OCI-LY7 (cell line): Measurements from ENCODE around the gene HDGFL2. TPM values are rescaled to one million over a fixed set of nuclear protein-coding genes. Genes with fewer than 3 reads are reported as not detected.

Source experiments
- BruUV-seq: library from RNA; stranded (reverse); fragments of 400-500 nt; replicated peaks from 2 replicates; lab custom pipeline; 2021; lab: Mats Ljungman, UMichigan
- CTCF ChIA-PET: fragments of 300-600 bp; sonication (Branson Sonifier 250); formaldehyde crosslinking; loops from one replicate; lab custom pipeline; 2022; ENCODE audit warnings: antibody characterized with exemption; ENCODE audit not compliant: unreplicated experiment; lab: Charles Lee
- POLR2A ChIA-PET: fragments of 300-600 bp; sonication (Branson Sonifier 250); formaldehyde crosslinking; loops from one replicate; lab custom pipeline; 2022; ENCODE audit warnings: antibody characterized with exemption; lab: Charles Lee
- DNase-seq: peaks from one replicate; pipeline ENCODE4 v3.0.0-alpha.2; 2015; ENCODE audit warnings: low spot score
- H2AFZ ChIP-seq: fragments of 200-600 bp; sonication (generic), shearing (Covaris generic); 2 replicates; pipeline ENCODE4 v1.6.1; 2014; ENCODE audit warnings: mild to moderate bottlenecking, antibody characterized with exemption, low read length, moderate library complexity
- H3K27ac ChIP-seq: fragments of 200-600 bp; sonication (generic); 2 replicates; pipeline ENCODE4 v1.5.1; 2014; ENCODE audit warnings: mixed run types, low read depth, mild to moderate bottlenecking, moderate library complexity, low read length, inconsistent platforms; ENCODE audit not compliant: poor library complexity, severe bottlenecking
- H3K36me3 ChIP-seq: fragments of 200-600 bp; sonication (generic); 2 replicates; pipeline ENCODE4 v1.6.1; 2014; ENCODE audit warnings: mild to moderate bottlenecking, antibody characterized with exemption, low read length, moderate library complexity, mixed read lengths; ENCODE audit not compliant: insufficient read depth
- H3K4me1 ChIP-seq: fragments of 200-600 bp; sonication (generic); 2 replicates; pipeline ENCODE4 v1.5.1; 2014; ENCODE audit warnings: mild to moderate bottlenecking, low read length; ENCODE audit not compliant: insufficient read depth, poor library complexity, severe bottlenecking
- H3K4me2 ChIP-seq: fragments of 200-600 bp; sonication (generic); 2 replicates; pipeline ENCODE4 v1.6.1; 2014; ENCODE audit warnings: mild to moderate bottlenecking, low read length
- H3K4me3 ChIP-seq: fragments of 200-600 bp; sonication (generic); 2 replicates; pipeline ENCODE4 v1.5.1; 2014; ENCODE audit warnings: mild to moderate bottlenecking, low read depth, low read length; ENCODE audit not compliant: poor library complexity, severe bottlenecking
- H3K79me2 ChIP-seq: fragments of 200-600 bp; sonication (generic); 2 replicates; pipeline ENCODE4 v1.6.1; 2016; ENCODE audit warnings: low read depth, mild to moderate bottlenecking, low read length, moderate library complexity, mixed read lengths; ENCODE audit not compliant: insufficient read depth
- H3K9me2 ChIP-seq: fragments of 200-600 bp; sonication (generic); 2 replicates; pipeline ENCODE4 v1.6.1; 2016; ENCODE audit warnings: mild to moderate bottlenecking, low read length, mixed read lengths; ENCODE audit not compliant: insufficient read depth
- H3K9me3 ChIP-seq: fragments of 200-600 bp; sonication (generic); 2 replicates; pipeline ENCODE4 v1.6.1; 2014; ENCODE audit warnings: mild to moderate bottlenecking, mixed run types, low read length, mixed read lengths
- H4K20me1 ChIP-seq: fragments of 200-600 bp; sonication (generic); 2 replicates; pipeline ENCODE4 v1.6.1; 2014; ENCODE audit warnings: mild to moderate bottlenecking, antibody characterized with exemption, low read length, moderate library complexity, mixed read lengths; ENCODE audit not compliant: insufficient read depth
- EZH2phosphoT487 ChIP-seq: fragments of 200-600 bp; sonication (generic); IDR thresholded peaks from 2 replicates; pipeline ENCODE4 v1.6.1; 2018; ENCODE audit warnings: low read depth, borderline replicate concordance, mild to moderate bottlenecking, mixed run types, antibody characterized with exemption, low read length, moderate library complexity, mixed read lengths
- intact Hi-C: fragments of 100-400 bp; cut with micrococcal nuclease; formaldehyde crosslinking; loops from one replicate; pipeline ENCODE4 v1.10.0; 2022; ENCODE audit not compliant: unreplicated experiment
- total RNA-seq, 2 experiments: library from RNA; depleted of rRNA in 1 of 2; stranded (reverse); fragments of >200 nt in 1 of 2; shearing (Covaris generic) in 1 of 2; gene quantifications; 2 replicates each; pipeline ENCODE4 v1.2.3, GENCODE V29; 2014 to 2022
- TF ChIP-seq, protein P1 (sequence below): fragments of 200-600 bp; sonication (generic); conservative IDR thresholded peaks from 2 replicates; pipeline ENCODE4 v1.5.1; 2014; ENCODE audit warnings: mild to moderate bottlenecking, antibody characterized with exemption, low read length, moderate library complexity, mixed read lengths

Gene HDGFL2
- total RNA-seq, 2 experiments from 2014 or later, result 54.5 to 85.9 TPM

DNA sequence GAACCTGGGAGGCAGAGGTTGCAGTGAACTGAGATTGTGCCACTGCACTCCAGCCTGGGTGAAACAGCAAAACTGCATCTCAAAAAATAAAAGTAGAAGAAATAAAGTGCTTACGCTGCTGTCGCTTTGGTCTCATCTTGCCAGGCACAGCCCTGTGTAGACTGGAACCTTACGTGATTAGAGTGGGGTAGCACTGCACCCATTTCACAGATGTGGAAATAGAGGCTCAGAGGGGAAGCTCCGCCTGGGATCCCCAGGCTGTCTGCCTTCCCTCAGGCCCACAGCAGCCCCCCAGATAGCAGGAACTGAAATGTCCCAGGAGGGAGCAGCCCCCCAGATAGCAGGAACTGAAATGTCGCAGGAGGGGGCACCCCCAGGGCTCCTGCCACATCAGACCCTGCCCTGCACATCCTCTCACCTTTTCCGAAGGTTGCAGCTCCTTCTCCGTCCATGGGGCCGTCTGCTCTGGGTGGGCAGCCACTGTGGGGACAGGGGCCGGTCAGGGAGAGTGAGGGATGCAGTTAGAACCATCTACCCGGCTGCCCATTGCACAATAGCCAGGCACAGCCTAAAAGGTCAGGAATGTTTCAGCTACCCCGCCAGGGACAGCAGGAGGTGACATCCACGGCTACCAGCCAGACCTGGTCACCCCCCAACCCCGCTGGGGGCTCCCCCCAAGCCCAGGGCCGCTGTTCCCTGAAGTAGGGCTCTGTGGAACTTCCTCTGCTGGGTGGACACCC, 44.3 kb downstream of the HDGFL2 start:
- Histone ChIP-seq H3K27ac (no peak overlapping the region), H3K9me2 (no peaks in the 10 kb centered on the region), H3K4me2 (no peak overlapping the region), H3K4me1 (no peaks in the 10 kb centered on the region), H4K20me1 (no peaks in the 10 kb centered on the region), H2AFZ (no peak overlapping the region), H3K79me2 (no peaks in the 10 kb centered on the region), H3K9me3 (no peaks in the 10 kb centered on the region), H3K36me3 (no peaks in the 10 kb centered on the region), H3K4me3 (no peak overlapping the region)
- ChIA-PET POLR2A (no interaction called here), CTCF (no interaction called here)
- intact Hi-C loops, result no loop called here
- TF ChIP-seq, protein P1, sequence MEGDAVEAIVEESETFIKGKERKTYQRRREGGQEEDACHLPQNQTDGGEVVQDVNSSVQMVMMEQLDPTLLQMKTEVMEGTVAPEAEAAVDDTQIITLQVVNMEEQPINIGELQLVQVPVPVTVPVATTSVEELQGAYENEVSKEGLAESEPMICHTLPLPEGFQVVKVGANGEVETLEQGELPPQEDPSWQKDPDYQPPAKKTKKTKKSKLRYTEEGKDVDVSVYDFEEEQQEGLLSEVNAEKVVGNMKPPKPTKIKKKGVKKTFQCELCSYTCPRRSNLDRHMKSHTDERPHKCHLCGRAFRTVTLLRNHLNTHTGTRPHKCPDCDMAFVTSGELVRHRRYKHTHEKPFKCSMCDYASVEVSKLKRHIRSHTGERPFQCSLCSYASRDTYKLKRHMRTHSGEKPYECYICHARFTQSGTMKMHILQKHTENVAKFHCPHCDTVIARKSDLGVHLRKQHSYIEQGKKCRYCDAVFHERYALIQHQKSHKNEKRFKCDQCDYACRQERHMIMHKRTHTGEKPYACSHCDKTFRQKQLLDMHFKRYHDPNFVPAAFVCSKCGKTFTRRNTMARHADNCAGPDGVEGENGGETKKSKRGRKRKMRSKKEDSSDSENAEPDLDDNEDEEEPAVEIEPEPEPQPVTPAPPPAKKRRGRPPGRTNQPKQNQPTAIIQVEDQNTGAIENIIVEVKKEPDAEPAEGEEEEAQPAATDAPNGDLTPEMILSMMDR, result no peak
- TF ChIP-seq EZH2phosphoT487, result no peak
- no peak for DNase-seq
- BruUV-seq, result no TSS peak

DNA sequence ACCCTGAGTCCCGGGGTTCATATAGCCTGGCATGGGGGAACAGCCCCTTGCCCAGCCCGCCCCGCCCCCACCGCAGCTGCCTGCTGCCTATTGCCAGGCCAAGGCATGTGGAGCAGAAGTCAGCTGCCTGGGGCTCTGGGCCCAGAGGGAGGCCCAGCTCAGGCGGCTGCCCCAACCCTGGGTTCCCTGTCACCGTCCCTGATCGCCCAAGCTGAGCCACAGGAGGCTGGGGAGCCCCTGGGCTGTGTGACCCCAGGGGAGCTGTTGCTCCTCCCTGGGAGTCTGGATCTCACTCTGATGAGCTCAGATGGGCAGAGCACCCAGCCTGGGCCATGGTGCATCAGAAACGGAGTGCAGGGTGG, 44.8 kb downstream of the HDGFL2 start:
- BruUV-seq, result no TSS peak
- DNase-seq, result no peak
- no peak for TF ChIP-seq EZH2phosphoT487
- TF ChIP-seq, protein P1, result no peak
- no peak overlapping the region for H2AFZ ChIP-seq
- no peaks in the 10 kb centered on the region for H3K9me2 ChIP-seq
- no peak overlapping the region for H3K4me2 ChIP-seq
- no peak overlapping the region for H3K27ac ChIP-seq
- POLR2A ChIA-PET, result no interaction called here
- no peaks in the 10 kb centered on the region for H3K9me3 ChIP-seq
- H4K20me1 ChIP-seq, result no peaks in the 10 kb centered on the region
- H3K4me1 ChIP-seq, result no peaks in the 10 kb centered on the region
- CTCF ChIA-PET, result no interaction called here
- intact Hi-C loops, result no loop called here
- no peak overlapping the region for H3K4me3 ChIP-seq
- no peaks in the 10 kb centered on the region for H3K36me3 ChIP-seq
- no peaks in the 10 kb centered on the region for H3K79me2 ChIP-seq

DNA sequence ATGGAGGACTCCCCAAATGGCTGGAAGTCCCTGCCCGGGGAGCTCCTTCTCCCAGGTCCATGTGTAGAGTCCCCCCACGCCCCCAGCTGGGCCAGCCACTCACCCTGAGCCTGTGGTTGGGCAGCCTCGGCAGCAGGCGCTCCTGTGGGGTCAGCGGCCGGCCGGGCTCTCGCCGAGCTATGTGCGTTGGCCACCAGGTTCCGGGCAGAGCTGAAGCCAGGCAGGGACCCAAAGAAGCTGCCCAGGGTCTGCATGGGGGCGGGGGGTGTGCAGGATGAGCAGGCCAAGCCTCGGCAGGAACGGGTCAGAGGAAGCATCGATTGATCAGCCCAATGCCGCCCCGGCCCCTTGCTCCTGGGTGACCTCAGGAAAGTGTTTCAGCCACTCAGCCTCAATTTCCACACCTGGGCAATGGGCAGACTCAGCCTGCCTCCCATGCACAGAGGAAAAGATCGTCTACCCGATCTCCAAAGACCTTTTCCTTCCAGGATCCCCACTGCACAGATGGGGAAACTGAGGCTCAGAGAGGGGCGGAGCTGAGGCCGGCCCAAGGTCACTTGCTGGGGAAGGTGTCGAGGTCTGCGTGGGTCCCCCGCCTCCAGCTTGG, 45.5 kb downstream of the HDGFL2 start:
- intact Hi-C loops, result no loop called here
- TF ChIP-seq, protein P1, result no peak
- TF ChIP-seq EZH2phosphoT487, result no peak
- Histone ChIP-seq H3K79me2 (no peaks in the 10 kb centered on the region), H3K4me2 (no peak overlapping the region), H3K9me2 (no peaks in the 10 kb centered on the region), H3K4me1 (no peaks in the 10 kb centered on the region), H3K9me3 (no peaks in the 10 kb centered on the region), H4K20me1 (no peaks in the 10 kb centered on the region), H2AFZ (no peak overlapping the region), H3K4me3 (no peak overlapping the region), H3K27ac (no peak overlapping the region), H3K36me3 (no peaks in the 10 kb centered on the region)
- ChIA-PET POLR2A (no interaction called here), CTCF (no interaction called here)
- no peak for DNase-seq
- no TSS peak for BruUV-seq
